ENCODE data around the gene CYBA.

The CYBA gene

GRCh38 chr16:88606148-88606757, 44.6 kb downstream of the CYBA start:
- no peak for DNase-seq

- no peak for DNase-seq
These were observed 45.4 kb downstream of the CYBA start for GRCh38 chr16:88605186-88606147.

GRCh38 chr16:88602091-88602490, 48.8 kb downstream of the CYBA start:
- no peak for DNase-seq

- no peak for DNase-seq
These were observed 49.4 kb downstream of the CYBA start for GRCh38 chr16:88601313-88602036.

- DNase-seq, result no peak
These were observed 50.3 kb downstream of the CYBA start for GRCh38 chr16:88600539-88600896.

GRCh38 chr16:88599825-88600538, 50.9 kb downstream of the CYBA start:
- DNase-seq, result no peak

GRCh38 chr16:88599092-88599733, 51.6 kb downstream of the CYBA start:
- no peak for DNase-seq

GRCh38 chr16:88597856-88598491, 52.9 kb downstream of the CYBA start:
- no peak for DNase-seq

- DNase-seq, result no peak
These were observed 54.4 kb downstream of the CYBA start for GRCh38 chr16:88596483-88596882.

- DNase-seq, result no peak
These were observed 54.9 kb downstream of the CYBA start for GRCh38 chr16:88595921-88596320.

- DNase-seq, result no peak
These were observed 55.8 kb downstream of the CYBA start for GRCh38 chr16:88595101-88595500.

GRCh38 chr16:88593910-88594309, 56.9 kb downstream of the CYBA start:
- DNase-seq, result no peak

GRCh38 chr16:88593489-88593888, 57.4 kb downstream of the CYBA start:
- no peak for DNase-seq
